CMK (cell line): Measurements from ENCODE around the gene PRKAR1A.

Source experiments
- DNase-seq: peaks from one replicate; pipeline ENCODE4 v3.0.0-alpha.2; 2010; ENCODE audit warnings: low read depth

Gene PRKAR1A

GRCh38 chr17:68542698-68543463, 30.7 kb downstream of the PRKAR1A start:
- DNase-seq: no peak

DNA sequence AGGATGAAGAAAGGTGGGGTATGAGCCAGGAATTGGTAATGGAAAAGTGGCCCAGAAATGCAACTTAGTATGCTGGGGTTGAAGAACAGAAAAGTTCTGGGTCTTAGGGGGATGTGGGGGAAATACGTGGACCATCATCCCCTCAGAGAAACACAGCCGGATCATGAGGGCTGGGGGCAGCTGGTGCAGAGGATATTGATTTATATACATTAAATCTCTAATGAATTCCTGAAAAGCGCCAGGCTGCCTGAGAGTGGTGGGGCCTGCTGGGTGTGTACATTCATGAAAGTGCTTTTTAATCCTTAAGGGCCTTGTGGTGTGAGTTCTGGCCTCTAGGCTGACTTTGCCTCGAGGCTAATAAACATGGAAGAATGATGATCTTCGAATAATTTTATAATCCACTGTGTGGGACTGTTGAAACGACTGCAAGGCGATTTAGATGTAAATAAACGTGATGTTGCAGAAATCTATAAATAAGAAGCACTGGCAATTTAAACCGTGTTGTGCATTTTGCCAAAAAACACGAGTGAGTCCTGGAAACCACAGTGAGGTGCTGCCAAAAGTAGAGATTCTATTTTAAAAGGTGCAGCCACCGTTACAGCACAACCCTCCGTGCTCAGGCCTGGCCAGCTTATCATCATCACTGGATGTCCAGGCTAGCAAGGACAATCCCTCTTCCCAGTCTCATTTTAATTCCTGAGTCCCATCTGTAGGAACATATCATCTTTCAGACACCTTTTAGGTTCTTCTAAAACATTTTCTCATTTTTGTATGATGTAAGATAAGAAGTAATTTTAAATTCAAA, 32.1 kb downstream of the PRKAR1A start:
- DNase-seq: no peak

GRCh38 chr17:68556551-68556950, 44.3 kb downstream of the PRKAR1A start:
- DNase-seq: no peak

DNA sequence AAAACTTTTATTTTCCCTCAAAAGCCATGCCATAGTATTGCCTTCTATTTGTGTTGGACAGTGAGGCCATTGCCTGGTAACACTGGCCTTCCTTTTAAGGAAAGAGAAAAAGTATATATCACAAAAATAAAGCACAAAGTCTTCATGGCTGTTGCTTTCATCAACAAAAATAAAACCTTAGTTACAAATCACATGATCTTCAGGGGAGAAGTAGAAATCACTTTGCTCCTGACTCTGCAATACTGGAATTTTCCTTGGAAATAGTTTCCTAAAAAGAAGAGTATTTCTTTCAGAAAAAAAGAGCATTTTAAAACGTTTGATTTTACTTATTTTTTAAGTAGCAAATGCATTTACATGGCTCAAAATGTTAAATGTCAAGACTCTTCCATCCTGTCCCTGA, 47.1 kb downstream of the PRKAR1A start:
- DNase-seq: no peak

- DNase-seq: no peak
Measured at GRCh38 chr17:68560966-68561720, 48.9 kb downstream of the PRKAR1A start.

- DNase-seq: no peak
Measured at GRCh38 chr17:68562736-68563135, 50.5 kb downstream of the PRKAR1A start.

DNA sequence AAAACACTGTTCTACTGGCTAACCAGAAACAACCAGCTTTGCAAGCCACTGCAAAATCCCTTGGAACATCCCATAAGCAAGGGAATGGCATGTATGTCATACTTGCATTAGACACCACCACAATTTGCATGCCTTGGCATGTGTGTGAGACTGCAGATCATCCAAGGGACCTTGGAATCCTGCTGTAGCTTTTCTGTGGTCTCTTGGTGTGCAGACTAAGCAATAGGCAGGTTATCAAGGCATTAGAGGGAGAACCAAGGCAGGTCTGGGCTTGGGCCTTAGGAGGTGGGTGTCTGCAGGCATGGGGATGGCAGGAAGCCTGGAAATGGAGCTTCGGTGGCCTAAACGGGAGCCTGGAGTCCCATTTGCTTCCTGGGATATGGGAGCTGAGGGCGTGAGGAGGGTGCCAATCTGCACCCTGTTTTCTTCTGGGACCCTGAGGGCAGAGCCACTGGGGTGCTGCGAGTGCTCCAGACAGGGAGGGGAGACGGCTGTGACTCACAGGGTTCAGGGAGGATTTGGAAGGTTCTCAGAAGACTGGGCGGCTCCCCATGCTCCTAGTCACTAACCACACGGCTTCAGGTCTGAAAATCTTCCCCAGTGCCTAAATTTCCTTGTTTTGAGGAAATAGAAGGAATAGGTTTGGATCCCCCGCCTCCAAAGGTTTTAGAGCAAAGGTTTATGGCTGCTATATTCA, 52.3 kb downstream of the PRKAR1A start:
- no peak for DNase-seq

DNA sequence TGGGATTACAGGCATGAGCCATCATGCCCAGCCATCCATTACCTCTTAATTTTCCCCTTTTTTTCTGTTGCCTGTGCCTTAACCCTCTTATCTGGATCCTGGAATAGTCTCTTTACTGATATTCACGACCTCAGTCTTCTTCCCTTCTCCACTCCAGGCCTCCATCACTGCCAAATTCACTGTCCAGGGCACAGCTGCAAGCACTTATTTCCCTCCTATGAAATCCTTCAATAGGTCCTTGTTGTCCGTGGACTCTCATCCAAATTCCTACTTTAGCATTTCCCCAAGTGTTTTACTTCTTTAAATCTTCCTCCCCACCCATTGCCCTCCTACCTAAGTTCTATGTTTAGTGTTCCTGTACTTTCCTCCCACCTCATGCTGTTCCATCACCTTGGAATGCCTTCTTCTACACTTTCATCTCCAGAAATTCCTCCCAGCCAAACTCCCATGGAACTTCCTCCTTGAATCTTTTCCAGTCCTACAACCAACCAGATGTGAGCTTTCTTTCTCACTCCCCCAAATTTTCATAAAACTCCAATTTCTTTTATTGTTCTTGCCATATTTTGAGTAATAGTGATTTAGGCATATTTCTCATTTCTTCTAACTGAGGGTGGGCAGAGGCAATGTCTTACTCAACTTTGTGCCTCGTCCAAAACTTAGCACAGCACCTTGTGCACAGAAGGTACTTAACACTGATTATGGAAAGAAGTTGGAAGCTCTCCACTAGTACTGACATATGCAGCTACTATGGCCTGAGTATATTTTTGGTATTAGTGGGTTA, 53.6 kb downstream of the PRKAR1A start:
- DNase-seq: no peak

- DNase-seq: no peak
Measured at GRCh38 chr17:68566442-68566738, 54.2 kb downstream of the PRKAR1A start.

DNA sequence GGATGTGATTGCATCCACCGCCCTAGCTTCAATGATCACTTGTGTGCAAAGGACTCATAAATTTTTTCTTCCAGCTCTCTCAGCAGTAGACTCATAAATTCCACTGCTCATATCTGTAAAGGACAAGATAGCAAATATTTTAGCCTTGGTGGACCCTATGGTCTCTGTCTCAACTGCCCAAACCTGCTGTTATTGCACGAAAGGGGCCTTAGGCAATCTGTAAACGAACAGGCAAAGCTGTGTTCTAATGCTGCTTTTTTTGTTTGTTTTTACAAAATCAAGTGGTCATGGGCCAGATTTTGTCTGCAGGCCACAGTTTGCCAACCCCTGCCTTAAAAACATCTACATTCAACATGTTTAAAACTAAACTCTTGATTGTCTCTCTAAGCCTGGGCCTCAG, 54.8 kb downstream of the PRKAR1A start:
- DNase-seq: no peak

GRCh38 chr17:68567581-68567980, 55.4 kb downstream of the PRKAR1A start:
- DNase-seq: no peak

DNA sequence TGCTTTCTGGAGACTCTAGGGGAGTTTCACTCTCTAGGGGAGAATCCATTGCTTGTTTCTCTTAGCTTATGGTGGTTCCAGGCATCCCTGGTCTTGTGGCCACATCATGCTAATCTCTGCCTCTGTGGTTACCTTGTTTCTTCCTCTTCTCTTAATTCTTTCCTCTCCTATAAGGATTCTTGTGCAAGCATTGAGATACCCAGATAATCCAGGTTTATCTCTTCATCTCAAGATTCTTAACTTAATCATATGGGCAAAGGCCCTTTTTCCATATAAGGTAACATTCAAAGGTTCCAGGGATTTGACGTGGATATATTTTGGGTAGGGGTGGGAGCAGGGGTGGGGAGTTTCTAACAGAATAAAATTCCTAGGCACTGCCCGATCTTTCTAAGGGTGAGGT, 56.4 kb downstream of the PRKAR1A start:
- DNase-seq: no peak

DNA sequence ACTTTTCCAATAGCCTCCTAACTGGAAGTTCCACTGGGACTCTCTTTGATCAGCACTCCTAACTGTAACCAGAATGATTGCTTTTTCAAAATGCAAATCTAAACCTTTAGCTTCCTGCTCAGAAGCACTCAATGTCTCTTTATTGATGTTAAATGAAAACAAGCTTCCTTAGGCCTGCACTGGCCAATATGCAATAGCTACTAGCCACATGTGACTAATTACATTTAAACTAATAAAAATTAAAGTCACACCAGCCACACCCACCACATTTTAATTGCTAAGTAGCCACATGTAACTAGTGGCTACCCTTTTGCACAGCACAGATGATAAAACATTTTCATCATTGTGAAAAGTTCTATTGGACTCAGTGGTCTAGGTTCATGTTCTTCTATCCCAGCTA, 57.1 kb downstream of the PRKAR1A start:
- no peak for DNase-seq

GRCh38 chr17:68570526-68570925, 58.3 kb downstream of the PRKAR1A start:
- no peak for DNase-seq

DNA sequence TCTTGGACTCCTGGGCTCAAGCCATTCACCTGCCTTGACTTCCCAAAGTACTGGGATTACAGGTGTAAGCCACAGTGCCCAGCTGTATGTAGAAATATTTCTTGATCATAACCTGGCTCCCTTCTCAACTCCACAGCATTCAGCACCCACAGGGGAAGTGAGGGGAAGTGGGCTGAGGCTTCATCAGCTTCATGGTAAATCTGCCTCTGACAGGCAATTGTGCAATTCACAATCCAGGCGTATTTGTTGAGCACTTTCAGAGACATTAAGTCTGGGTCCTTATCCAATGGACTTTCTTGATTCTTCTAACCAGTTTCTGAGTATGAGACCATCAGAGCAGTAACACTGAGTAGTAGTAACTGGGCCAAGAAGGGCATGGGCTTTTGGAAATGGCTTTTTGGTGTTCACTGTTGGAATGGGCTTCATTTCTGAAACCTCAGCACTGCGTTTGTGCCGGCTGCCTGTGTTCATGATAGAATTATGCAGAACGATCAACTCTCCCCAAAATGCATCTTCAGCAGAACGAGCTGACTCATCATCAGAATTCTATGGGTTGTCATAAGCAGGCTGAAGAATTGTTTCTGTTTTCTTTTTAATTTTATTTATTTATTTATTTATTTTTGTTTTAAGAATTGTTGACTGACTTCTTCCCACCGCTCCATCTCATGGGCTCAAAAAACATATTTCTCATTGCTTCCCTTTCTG, 60.1 kb downstream of the PRKAR1A start:
- DNase-seq: no peak

DNA sequence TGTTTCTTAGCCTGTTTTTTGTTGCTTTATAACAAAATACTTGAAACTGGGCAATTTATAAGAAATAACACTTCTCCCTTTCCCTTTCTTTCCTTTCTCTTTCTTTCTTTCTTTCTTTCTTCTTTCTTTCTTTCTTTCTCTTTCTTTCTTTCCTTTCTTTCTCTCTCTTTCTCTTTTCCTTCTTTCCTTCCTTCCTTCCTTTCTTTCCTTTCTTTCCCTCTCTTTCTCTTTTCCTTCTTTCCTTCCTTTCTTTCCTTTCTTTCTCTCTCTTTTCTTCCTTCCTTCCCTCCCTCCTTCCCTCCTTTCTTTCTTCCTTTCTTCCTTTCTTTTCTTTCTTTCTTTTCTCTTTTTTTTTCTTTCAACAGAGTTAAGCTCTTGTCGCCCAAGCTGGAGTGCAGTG, 61.1 kb downstream of the PRKAR1A start:
- no peak for DNase-seq

- no peak for DNase-seq
Measured at GRCh38 chr17:68576137-68576536, 63.9 kb downstream of the PRKAR1A start.

DNA sequence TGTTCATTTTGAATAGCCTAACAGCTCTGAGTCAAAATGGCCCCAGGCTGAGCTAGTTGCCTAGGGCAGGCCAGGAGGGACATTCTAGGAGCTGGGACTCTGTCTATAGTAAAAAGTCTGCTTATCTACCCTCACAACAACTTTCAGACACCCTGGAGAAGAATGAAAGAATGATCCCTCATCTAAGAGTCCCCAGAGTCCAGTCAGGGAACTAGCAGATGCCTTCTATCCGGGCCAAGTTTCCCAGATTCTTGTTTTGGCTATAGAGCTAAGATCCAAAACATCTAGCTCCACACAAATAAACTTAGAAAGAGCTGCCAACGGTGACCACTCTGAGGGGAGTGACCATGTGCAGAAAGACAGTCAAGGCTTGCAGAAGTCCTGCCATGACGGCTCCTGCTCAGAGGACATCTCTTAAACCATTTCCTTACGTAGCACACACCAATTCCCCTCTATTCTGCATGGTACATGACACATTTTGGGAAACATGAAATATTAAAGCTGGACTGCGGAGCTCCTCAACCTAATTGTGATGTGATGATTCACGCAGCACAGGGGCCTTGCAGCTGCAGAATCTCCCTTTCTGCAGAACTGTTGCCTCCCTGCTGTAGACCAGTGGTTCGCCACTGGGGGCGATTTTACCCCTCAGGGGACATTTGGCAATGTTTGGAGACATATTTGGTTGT, 64.7 kb downstream of the PRKAR1A start:
- DNase-seq: no peak

DNA sequence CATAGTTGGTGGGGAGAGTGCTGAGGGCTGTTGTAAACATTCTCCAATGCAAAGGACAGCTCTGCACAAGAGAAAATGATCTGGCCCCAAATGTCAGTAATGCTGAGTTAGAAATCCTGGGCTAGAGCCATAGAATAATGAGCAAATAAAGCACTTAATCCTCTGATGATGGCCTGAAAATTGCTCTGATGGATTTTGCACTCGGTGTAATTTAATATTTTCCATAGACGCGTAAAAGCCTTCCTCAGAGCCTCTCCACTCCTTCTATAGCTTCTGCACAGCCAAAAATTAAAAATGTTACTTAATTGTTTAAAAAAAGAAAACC, 65.2 kb downstream of the PRKAR1A start:
- DNase-seq: no peak

GRCh38 chr17:68578236-68578635, 66.0 kb downstream of the PRKAR1A start:
- no peak for DNase-seq
